ENCODE data around the gene KCTD15.

The KCTD15 gene

GRCh38 chr19:33804021-33804799 is 7.5 kb downstream of the KCTD15 start:
- Histone ChIP-seq H3K18ac (ENCODE audit: low read depth in 1 of 2, low read length in 2 of 2) (no peak overlapping the region), H2BK15ac (ENCODE audit: low read depth, poor library complexity, severe bottlenecking) (no peak overlapping the region), H3K23ac (ENCODE audit: low read length in 2 of 2) (no peak overlapping the region), H2BK12ac (ENCODE audit: low read length in 2 of 2) (no peak overlapping the region), H3K9me3 (ENCODE audit: control insufficient read depth, low read length) (no peaks in the 10 kb centered on the region), H3K79me1 (replicated peaks; ENCODE audit: low read length, poor library complexity, severe bottlenecking) (peaks cover 44% of the 10 kb centered on the region), H3K4me1 (ENCODE audit: control insufficient read depth, insufficient read depth, low read depth, low read length) (peaks cover 13% of the 10 kb centered on the region), H3K14ac (ENCODE audit: low read length in 2 of 2) (no peak overlapping the region), H3K36me3 (ENCODE audit: control insufficient read depth in 1 of 2, insufficient read depth in 2 of 2, low read depth in 1 of 2, low read length in 2 of 2) (peaks cover 0 to 77% of the 10 kb centered on the region in 2 experiments), H3K27ac (ENCODE audit: low read length, poor library complexity, severe bottlenecking) (no peak overlapping the region), H2AK5ac (ENCODE audit: low read length, severe bottlenecking) (no peak overlapping the region), H3K4me3 (ENCODE audit: insufficient read depth in 1 of 2, low read depth in 1 of 2, low read length in 2 of 2) (no peak overlapping the region), H4K91ac (ENCODE audit: low read length) (no peak overlapping the region), H3K27me3 (ENCODE audit: control insufficient read depth in 1 of 2, insufficient read depth in 1 of 2, low read length in 2 of 2) (peaks cover 0 to 4% of the 10 kb centered on the region in 2 experiments), H3K4ac (ENCODE audit: low read depth in 1 of 2, low read length in 2 of 2) (no peak overlapping the region), H3K9ac (ENCODE audit: low read length) (no peak overlapping the region), H2AFZ (ENCODE audit: low read depth, low read length) (no peak overlapping the region), H3K4me2 (ENCODE audit: low read length, poor library complexity, severe bottlenecking) (no peak overlapping the region), H4K8ac (ENCODE audit: low read length) (no peak overlapping the region), H2BK5ac (ENCODE audit: low read depth, low read length, poor library complexity, severe bottlenecking) (no peak overlapping the region), H2BK120ac (ENCODE audit: low read depth, low read length) (no peak overlapping the region)
- WGBS = 93% methylated on average over 10 of the region's 10 CpGs
- DNase-seq = no peak

DNA sequence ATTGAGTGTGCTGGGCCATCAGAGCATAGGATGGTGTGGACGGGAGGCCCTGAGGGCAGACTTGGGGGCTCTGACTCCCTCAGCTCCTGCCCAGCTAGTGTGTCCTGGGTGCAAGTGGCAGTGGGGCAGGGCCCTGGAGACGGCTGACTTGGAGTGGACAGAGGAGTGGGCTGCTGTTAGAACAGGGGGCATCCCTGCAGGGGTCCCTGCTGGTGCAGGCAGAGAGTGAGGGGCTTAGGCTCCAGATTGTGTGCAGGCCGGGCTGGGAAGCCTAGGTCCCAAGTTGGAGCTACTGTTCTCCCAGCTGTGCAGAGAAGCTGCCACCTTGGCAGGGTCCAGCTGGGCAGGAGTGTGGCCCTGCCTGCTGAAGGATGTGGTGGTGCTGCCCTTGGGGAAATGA is 8.6 kb downstream of the KCTD15 start:
- no peak overlapping the region for H2AFZ ChIP-seq (ENCODE audit: low read depth, low read length)
- H3K4ac ChIP-seq (ENCODE audit: low read depth in 1 of 2, low read length in 2 of 2) = no peak overlapping the region
- no peak overlapping the region for H2AK5ac ChIP-seq (ENCODE audit: low read length, severe bottlenecking)
- no peak overlapping the region for H3K4me2 ChIP-seq (ENCODE audit: low read length, poor library complexity, severe bottlenecking)
- H3K9ac ChIP-seq (ENCODE audit: low read length) = no peak overlapping the region
- no peak overlapping the region for H2BK120ac ChIP-seq (ENCODE audit: low read depth, low read length)
- H3K4me3 ChIP-seq (ENCODE audit: insufficient read depth in 1 of 2, low read depth in 1 of 2, low read length in 2 of 2) = no peak overlapping the region
- H3K14ac ChIP-seq (ENCODE audit: low read length in 2 of 2) = no peak overlapping the region
- no peak overlapping the region for H3K18ac ChIP-seq (ENCODE audit: low read depth in 1 of 2, low read length in 2 of 2)
- H3K36me3 ChIP-seq (ENCODE audit: control insufficient read depth in 1 of 2, insufficient read depth in 2 of 2, low read depth in 1 of 2, low read length in 2 of 2) = peaks cover 0 to 74% of the 10 kb centered on the region in 2 experiments
- H4K91ac ChIP-seq (ENCODE audit: low read length) = no peak overlapping the region
- no peak overlapping the region for H2BK15ac ChIP-seq (ENCODE audit: low read depth, poor library complexity, severe bottlenecking)
- H3K27ac ChIP-seq (ENCODE audit: low read length, poor library complexity, severe bottlenecking) = no peak overlapping the region
- no peak overlapping the region for H2BK12ac ChIP-seq (ENCODE audit: low read length in 2 of 2)
- 100% methylated on average over 2 of the region's 3 CpGs for WGBS
- peaks cover 13% of the 10 kb centered on the region for H3K4me1 ChIP-seq (ENCODE audit: control insufficient read depth, insufficient read depth, low read depth, low read length)
- H3K9me3 ChIP-seq (ENCODE audit: control insufficient read depth, low read length) = no peaks in the 10 kb centered on the region
- no peak overlapping the region for H3K23ac ChIP-seq (ENCODE audit: low read length in 2 of 2)
- no peaks in the 10 kb centered on the region for H3K27me3 ChIP-seq (ENCODE audit: control insufficient read depth in 1 of 2, insufficient read depth in 1 of 2, low read length in 2 of 2)
- peaks cover 38% of the 10 kb centered on the region for H3K79me1 ChIP-seq (replicated peaks; ENCODE audit: low read length, poor library complexity, severe bottlenecking)
- DNase-seq = no peak
- H2BK5ac ChIP-seq (ENCODE audit: low read depth, low read length, poor library complexity, severe bottlenecking) = no peak overlapping the region
- no peak overlapping the region for H4K8ac ChIP-seq (ENCODE audit: low read length)

GRCh38 chr19:33805840-33806433 is 9.3 kb downstream of the KCTD15 start:
- no peak overlapping the region for H2BK120ac ChIP-seq (ENCODE audit: low read depth, low read length)
- no peak overlapping the region for H2AFZ ChIP-seq (ENCODE audit: low read depth, low read length)
- no peaks in the 10 kb centered on the region for H3K27me3 ChIP-seq (ENCODE audit: control insufficient read depth in 1 of 2, insufficient read depth in 1 of 2, low read length in 2 of 2)
- H4K8ac ChIP-seq (ENCODE audit: low read length) = no peak overlapping the region
- H3K14ac ChIP-seq (ENCODE audit: low read length in 2 of 2) = no peak overlapping the region
- no peak overlapping the region for H3K23ac ChIP-seq (ENCODE audit: low read length in 2 of 2)
- H2BK12ac ChIP-seq (ENCODE audit: low read length in 2 of 2) = no peak overlapping the region
- H3K4me1 ChIP-seq (ENCODE audit: control insufficient read depth, insufficient read depth, low read depth, low read length) = peaks cover 13% of the 10 kb centered on the region
- H3K4me3 ChIP-seq (ENCODE audit: insufficient read depth in 1 of 2, low read depth in 1 of 2, low read length in 2 of 2) = no peak overlapping the region
- H2AK5ac ChIP-seq (ENCODE audit: low read length, severe bottlenecking) = no peak overlapping the region
- no peak overlapping the region for H3K4ac ChIP-seq (ENCODE audit: low read depth in 1 of 2, low read length in 2 of 2)
- no peak overlapping the region for H2BK15ac ChIP-seq (ENCODE audit: low read depth, poor library complexity, severe bottlenecking)
- peaks cover 36% of the 10 kb centered on the region for H3K79me1 ChIP-seq (replicated peaks; ENCODE audit: low read length, poor library complexity, severe bottlenecking)
- no peak overlapping the region for H3K27ac ChIP-seq (ENCODE audit: low read length, poor library complexity, severe bottlenecking)
- no peaks in the 10 kb centered on the region for H3K9me3 ChIP-seq (ENCODE audit: control insufficient read depth, low read length)
- H3K4me2 ChIP-seq (ENCODE audit: low read length, poor library complexity, severe bottlenecking) = no peak overlapping the region
- no peak overlapping the region for H3K9ac ChIP-seq (ENCODE audit: low read length)
- peaks cover 0 to 76% of the 10 kb centered on the region in 2 experiments for H3K36me3 ChIP-seq (ENCODE audit: control insufficient read depth in 1 of 2, insufficient read depth in 2 of 2, low read depth in 1 of 2, low read length in 2 of 2)
- H4K91ac ChIP-seq (ENCODE audit: low read length) = no peak overlapping the region
- WGBS = 96% methylated on average over 9 of the region's 9 CpGs
- no peak for DNase-seq
- no peak overlapping the region for H2BK5ac ChIP-seq (ENCODE audit: low read depth, low read length, poor library complexity, severe bottlenecking)
- no peak overlapping the region for H3K18ac ChIP-seq (ENCODE audit: low read depth in 1 of 2, low read length in 2 of 2)

- no peak overlapping the region for H2BK12ac ChIP-seq (ENCODE audit: low read length in 2 of 2)
- peaks cover 0 to 76% of the 10 kb centered on the region in 2 experiments for H3K36me3 ChIP-seq (ENCODE audit: control insufficient read depth in 1 of 2, insufficient read depth in 2 of 2, low read depth in 1 of 2, low read length in 2 of 2)
- no peak overlapping the region for H3K23ac ChIP-seq (ENCODE audit: low read length in 2 of 2)
- H2AFZ ChIP-seq (ENCODE audit: low read depth, low read length) = no peak overlapping the region
- H3K4ac ChIP-seq (ENCODE audit: low read depth in 1 of 2, low read length in 2 of 2) = no peak overlapping the region
- no peaks in the 10 kb centered on the region for H3K27me3 ChIP-seq (ENCODE audit: control insufficient read depth in 1 of 2, insufficient read depth in 1 of 2, low read length in 2 of 2)
- H4K8ac ChIP-seq (ENCODE audit: low read length) = no peak overlapping the region
- no peak overlapping the region for H4K91ac ChIP-seq (ENCODE audit: low read length)
- no peak overlapping the region for H3K27ac ChIP-seq (ENCODE audit: low read length, poor library complexity, severe bottlenecking)
- 94% methylated on average over 8 of the region's 8 CpGs for WGBS
- no peak overlapping the region for H3K18ac ChIP-seq (ENCODE audit: low read depth in 1 of 2, low read length in 2 of 2)
- H3K9ac ChIP-seq (ENCODE audit: low read length) = no peak overlapping the region
- no peak overlapping the region for H2AK5ac ChIP-seq (ENCODE audit: low read length, severe bottlenecking)
- no peaks in the 10 kb centered on the region for H3K9me3 ChIP-seq (ENCODE audit: control insufficient read depth, low read length)
- no peak overlapping the region for H3K14ac ChIP-seq (ENCODE audit: low read length in 2 of 2)
- peaks cover 11% of the 10 kb centered on the region for H3K4me1 ChIP-seq (ENCODE audit: control insufficient read depth, insufficient read depth, low read depth, low read length)
- DNase-seq = no peak
- H2BK5ac ChIP-seq (ENCODE audit: low read depth, low read length, poor library complexity, severe bottlenecking) = no peak overlapping the region
- no peak overlapping the region for H3K4me3 ChIP-seq (ENCODE audit: insufficient read depth in 1 of 2, low read depth in 1 of 2, low read length in 2 of 2)
- no peak overlapping the region for H2BK15ac ChIP-seq (ENCODE audit: low read depth, poor library complexity, severe bottlenecking)
- H3K4me2 ChIP-seq (ENCODE audit: low read length, poor library complexity, severe bottlenecking) = no peak overlapping the region
- H2BK120ac ChIP-seq (ENCODE audit: low read depth, low read length) = no peak overlapping the region
- peaks cover 34% of the 10 kb centered on the region for H3K79me1 ChIP-seq (replicated peaks; ENCODE audit: low read length, poor library complexity, severe bottlenecking)
Observed at GRCh38 chr19:33806434-33806881, 9.8 kb downstream of the KCTD15 start.

All from mesenchymal stem cell (in vitro differentiated cells and primary cell).